ENCODE results near the gene EIF1B. TPM values are rescaled to one million over a fixed set of nuclear protein-coding genes. Genes with fewer than 3 reads are reported as not detected.
"Not testable (repeated sequence)": the region's sequence is repeated elsewhere in the genome, so short reads cannot be mapped to it uniquely, and the experiment has no call there.

The EIF1B gene
- 15.1 and 18.1 TPM in 2 replicates for total RNA-seq (2014; rRNA removed; shearing (Covaris generic))

DNA sequence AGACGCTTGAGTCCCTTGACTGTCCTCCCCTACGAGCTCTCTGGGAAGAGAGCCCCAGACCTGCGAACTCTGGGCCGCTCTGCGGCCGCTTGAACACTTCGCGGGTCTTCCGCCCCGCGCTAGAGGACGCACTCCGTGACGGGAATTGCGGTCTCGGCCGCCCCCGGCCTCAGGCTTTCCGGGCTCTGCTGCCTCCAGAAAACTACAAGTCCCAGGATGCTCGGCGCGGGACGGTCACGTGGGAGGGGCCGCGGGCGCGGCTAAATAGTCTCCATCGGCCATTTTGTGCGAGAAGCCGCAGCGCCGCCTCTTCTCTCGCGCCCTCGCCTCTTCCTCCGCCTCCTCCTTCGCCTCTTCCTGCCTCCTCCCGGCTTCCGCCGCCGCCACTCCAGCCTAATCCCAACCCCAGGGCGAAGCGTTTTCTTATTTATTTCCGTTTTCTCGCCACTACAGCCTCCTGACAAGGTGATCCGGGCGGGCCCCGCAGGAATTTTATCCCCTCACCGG is at the start of gene EIF1B:
Gene EIF1B, plus strand, starts transcription at position 290 of the 507 bp plus-strand sequence. CDS start 235 bp downstream, outside the sequence.
- peak; percentile 95 for DNase-seq (ENCODE audit: low read depth)

DNA sequence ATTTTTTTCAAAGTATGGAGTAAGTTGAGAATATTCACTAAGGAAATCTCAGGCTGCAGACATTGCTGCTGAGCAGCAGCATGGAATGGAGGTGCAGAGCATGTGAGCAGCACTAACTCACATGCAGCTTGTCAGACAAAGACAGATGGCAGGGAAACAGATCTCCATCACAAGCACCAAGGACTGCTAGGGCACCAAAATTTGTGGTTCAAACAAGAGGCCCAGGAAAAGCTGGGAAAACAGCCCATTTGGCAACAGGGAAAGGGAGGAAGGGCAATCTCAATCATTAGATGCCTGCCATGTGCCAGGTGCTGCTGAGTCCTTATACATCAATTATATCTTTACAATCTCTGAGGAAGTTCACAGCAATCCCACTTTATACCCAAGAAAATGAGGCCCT is 47.2 kb upstream of the EIF1B start:
- no peak for DNase-seq (ENCODE audit: low read depth)

DNA sequence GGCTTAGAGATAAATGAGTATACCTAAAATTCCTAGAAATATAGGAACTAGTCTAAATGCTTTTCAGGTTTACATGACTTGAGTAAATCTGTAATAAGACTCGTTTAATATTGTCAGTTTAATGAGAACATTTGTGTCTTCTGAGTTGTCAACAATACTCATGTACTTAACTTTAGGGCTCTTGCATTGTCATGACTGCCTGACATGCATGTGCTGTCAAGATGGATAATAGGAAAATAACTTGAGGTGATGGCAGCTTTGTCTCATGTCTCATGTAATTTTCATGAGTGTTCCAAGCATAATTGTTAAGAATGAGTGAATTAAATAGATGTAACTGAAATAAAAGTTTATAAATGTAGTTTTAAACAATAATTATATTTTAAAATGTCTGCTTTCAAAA is 45.1 kb upstream of the EIF1B start:
- no peak for DNase-seq (ENCODE audit: low read depth)

DNA sequence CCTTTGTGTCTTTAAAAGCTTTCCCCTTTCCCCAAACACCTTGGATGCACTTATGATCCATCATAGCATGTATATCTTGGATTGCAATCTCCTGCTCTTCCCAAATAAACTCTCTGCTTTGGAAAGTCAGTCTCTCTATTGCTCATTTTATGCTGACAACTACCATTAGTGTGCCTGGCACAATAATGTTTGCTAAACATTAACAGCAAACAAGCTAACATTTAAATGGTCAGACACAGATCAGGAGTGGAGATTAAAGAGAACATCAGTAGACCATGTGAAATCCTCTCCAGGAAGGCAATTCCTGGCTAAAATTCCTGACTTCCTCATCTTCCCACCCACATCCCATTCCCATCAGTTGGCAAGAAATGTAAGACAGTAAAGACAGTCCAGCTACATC is 44.3 kb upstream of the EIF1B start:
- no peak for DNase-seq (ENCODE audit: low read depth)

DNA sequence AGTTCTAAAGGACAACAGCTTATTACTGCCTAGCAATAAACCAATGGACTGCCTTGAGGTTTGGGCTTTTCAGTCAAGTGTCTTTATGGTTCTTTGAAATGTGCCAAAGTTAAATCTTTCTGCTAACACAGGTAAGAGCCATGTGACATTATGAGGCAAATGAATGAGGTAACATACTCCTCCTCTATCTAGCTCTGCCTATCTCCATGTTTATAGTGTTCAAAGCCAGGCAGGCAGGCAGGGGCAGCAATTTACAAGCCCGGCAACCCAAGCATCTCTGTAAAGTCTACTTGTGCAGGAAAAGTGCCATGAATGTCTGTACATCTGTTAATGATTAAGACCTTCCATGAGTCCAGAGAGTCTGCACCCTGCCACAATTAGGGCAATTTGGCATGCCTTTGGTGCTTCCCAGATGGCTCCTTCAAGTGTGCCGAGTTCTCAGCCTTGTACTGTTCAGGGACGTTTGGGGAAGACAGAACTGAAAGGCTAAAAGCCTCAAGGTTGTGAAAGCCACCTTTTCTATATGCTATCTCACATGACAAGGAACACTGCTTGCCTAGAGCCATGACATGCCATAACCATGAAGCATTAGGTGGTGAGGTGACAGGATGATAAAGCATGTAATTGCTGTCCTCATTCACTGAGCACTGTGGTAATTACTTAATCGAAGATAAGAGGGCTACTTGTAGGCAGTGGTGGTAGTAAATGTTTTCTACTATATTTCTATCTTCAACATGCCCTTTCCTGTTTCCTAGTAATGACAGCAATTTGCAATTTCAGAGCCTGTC is 41.4 kb upstream of the EIF1B start:
- DNase-seq (ENCODE audit: low read depth) = no peak

DNA sequence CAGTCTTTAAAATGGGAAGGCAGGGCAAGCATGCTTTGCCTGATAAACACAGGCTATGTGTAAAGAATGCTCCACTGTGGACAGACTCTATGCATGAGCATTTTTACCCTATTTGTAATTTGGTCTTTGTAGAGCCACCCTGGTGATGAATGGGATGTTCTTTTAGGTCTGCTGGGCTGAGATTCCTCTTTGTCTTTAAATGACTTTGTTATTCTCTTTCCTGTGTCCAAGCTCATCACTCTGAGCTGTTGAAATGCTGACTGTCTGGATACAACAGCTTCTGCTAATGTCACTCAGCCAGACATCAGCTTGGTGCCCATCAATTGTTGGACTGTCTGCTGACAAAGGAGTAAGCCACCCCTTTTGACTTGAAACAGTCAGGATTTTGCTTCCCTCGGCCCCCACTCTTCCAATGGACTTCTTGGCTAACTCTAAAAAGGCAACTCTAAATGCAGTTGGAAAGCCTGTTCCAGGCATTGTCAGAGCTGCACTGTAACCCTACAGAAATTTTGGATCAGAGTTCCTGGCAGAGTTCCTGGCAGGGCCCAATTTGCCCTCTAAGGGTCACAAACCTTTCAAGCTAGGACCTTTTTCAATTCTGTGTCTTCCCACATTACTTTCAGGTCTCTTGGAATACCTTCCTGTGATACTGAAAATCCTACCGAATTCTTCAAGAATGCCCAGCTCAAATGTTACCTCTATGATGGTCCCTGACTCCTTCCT is 40.5 kb upstream of the EIF1B start:
- DNase-seq (ENCODE audit: low read depth) = no peak

DNA sequence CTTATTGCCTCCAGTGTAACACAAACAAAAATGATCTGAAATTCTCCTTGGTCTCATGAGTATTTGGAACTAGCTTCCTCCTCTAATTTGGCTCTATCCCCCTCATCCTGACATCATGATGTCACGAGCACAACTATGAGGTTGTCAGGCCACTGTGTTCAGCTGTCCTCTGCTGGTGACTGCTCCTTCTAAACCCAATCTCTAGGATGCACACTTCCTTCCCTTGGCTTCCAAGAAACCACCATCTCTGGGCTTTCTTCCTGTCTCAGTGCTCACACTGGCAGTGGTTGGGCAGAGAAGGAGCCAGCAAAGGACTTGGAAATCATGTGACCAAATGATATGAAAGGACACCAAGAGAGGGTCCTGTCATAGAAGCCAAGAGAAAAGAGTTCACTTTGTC is 30.7 kb upstream of the EIF1B start:
- no peak for DNase-seq (ENCODE audit: low read depth)

DNA sequence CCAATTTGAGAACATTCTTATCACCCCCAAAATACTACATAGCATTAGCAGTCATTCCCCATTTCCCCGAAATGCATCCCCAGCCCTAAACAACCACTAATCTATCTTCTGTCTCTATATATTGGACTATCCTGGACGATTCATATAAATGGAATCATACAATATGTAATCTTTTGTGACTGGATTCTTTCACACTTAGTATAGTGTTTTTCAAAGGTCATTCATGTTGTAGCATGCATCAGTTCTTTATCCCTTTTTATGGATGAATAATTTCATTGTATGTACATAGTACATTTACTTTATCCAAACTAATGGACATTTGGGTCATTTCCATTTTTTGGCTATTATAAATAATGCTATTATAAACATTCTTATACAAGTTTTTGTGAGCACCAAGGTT is 27.5 kb upstream of the EIF1B start:
- no peak for DNase-seq (ENCODE audit: low read depth)

DNA sequence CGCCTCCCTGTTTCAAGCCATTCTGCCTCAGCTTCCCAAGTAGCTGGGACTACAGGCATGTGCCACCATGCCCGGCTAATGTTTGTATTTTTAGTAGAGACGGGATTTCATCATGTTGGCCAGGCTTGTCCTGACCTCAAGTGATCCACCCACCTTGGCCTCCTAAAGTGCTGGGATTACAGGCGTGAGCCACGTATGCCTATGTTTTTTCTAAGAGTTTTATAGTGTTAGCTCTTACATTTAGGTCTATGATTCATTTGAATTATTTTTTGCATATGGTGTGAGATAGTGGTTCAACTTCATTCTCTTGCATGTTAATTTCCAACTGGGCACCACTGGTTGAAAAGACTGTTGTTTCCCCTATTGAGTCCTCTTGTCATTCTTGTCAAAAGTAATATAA is 26.4 kb upstream of the EIF1B start:
- DNase-seq (ENCODE audit: low read depth) = not testable (repeated sequence)

DNA sequence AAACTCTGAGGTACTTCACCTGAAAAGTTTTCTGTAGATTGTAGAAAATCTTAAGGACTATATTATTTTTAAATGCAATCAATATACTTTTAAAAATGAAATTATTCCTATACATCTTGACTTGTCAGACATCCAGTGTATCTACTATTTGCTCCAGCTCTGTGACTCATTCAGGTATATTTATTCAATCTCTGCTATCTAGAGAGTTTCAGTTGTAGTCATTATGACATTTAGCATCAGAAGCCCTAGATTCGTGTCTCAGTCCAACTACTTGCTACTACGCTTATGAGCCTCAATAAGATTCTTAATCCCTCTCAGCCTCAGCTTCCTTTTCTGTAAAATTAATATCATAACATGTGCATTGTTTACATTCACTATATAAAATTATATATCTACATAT is 22.3 kb upstream of the EIF1B start:
- DNase-seq (ENCODE audit: low read depth) = no peak

DNA sequence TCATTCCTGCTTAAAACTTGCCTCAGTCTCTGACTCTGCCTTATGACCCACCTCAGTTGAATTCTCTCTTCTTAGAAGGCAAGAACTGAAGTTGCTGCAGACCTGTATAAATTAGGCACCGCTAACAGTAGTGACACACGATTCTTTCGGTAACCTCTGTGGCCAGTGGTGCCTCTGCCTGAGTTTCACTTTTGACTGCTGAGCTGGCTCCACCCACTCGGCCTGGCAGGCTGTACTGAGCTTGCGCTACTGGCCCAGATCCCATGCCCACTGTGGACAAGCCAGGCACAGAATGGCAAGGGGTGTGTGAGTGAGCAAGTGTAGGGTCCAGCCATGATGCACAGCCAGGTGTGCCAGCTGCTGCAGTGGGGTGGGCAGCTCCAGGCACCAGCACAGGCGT is 19.1 kb upstream of the EIF1B start:
- DNase-seq (ENCODE audit: low read depth) = peak; percentile 19

DNA sequence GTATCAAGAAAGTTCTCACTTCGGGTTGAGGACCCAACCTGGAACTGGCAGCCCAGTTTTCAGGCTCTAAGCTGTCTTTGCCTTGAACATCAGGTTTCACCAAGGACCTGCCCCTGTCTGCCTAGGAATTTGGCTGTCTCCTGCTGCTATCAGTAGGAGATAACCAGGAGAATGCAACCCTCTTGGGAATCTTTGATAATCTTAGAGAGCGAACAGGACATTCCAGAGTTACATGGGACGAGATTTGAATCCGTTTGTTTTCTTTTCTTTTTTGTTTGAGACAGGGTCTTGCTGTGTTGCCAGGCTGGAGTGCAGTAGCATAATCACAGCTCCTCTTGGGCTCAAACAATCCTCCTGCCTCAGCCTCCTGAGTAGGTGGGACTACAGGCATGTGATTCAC is 18.0 kb upstream of the EIF1B start:
- DNase-seq (ENCODE audit: low read depth) = no peak

DNA sequence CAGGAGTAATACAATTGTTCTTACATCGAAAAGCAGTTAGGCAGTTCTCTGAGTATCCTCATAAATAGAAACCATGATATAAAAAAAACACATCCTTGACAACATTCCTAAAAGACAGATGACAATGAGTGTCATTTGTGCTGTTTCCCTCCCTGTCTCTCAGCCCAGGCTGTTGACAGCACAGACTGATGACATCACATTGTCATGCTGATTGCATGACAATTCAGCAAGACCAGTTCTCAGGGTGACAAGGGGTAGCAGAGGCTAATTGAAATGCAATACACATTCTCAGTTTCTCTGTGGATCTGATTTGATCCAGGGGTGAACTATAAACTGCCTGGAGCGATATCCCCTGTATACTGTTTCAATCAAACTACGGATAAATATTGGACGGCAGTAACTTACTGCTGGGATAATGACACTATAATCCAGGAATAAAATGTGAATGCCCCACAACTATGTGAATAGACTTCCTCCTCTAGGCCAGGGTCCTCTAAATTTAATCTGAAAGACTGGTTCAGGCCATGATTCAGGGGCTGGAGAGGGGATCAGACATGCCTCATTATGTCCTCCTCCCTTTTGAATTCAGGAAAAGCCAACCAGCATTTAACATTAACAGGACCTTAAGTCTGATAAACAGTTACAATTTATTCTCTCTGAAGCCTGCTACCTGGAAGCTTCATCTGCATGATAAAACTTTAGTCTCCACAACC is 16.7 kb upstream of the EIF1B start:
- DNase-seq (ENCODE audit: low read depth) = no peak

DNA sequence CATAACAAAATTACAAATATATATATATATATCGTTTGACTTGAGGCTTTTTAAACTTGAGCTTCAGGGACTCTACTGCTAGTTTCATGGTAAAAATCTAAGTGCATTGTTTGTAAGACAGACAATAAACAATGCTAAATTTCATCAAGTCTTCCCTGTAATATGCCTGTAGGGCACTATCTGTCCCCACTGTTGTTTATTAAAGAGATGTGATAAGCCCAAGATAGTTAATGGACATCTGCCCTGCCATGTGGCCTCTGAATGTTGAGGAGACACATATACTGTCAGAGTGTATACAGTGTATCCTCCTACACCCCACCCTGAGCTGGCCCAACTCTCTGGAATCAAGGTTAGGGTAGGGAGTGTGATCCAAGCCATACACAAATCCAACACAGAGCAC is 15.1 kb upstream of the EIF1B start:
- DNase-seq (ENCODE audit: low read depth) = no peak

DNA sequence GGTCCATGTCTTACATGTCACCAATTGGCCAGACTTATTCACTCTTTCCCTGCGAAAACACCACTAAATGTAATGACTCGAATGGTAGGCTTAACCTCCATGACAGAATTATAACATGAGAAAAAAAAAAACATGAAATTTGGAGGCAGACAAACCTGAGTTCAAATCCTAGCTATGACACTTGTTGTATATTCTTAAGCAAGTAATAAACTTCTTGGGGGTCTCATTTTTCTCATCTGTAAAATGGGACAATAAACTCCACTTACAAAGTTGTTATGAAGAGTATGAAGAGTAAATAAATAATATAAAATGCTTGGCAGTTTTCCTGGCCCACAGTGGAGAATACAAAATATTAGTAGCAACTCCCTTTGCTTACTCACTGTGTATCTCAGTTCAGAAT is 11.4 kb upstream of the EIF1B start:
- DNase-seq (ENCODE audit: low read depth) = no peak

DNA sequence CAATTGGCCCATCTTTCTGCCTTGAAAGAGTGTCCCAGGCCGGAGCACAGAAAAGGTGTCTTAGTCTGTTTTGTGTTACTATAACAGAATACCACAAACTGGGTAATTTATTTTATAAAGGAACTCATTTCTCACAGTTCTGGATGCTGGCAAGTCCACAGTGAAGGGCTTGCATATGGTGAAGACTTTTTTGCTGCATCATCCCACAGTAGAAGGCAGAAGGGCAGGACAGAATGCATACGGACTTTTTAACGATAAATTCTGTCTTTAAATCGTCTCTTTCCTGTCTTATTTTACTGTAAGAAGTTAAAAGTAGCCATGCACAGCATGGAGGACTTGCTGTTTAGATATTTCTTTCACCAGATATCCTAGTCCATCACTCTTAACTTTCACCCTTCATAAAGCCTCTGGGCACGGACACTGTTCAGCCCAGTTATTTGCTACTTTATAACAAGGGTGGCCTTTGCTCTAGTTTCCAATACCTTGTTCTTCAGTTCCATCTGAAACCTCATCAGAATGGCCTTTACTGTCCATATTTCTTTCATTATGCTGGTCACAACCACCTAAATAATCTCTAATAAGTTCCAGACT is 10.3 kb upstream of the EIF1B start:
- no peak for DNase-seq (ENCODE audit: low read depth)

DNA sequence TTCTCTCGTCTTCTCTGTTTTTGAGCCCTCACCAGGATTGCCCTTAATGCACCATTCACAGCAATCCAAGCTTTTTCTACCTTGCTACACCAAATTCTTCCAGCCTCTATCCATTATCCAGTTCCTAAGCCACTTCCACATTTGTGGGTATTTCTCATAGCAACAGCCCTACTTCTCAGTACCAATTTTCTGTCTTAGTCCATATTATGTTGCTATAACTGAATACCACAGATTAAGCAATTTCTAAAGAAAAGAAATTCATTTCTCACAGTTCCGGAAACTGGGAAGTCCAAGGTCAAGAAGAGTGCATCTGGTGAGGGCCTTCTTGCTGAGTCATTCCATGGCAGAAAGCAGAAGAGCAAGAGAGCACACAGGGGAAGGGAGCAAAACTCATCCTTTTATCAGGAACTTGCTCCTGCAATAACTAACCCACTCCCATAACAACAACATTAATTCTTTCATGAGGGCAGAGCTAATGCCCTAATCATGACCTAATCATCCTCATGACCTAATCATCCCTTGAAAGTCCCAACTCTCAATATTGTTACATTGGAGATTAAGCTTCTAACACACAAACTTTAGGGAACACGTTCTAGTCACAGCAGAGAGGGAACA is 9.7 kb upstream of the EIF1B start:
- DNase-seq (ENCODE audit: low read depth) = peak; percentile 9

DNA sequence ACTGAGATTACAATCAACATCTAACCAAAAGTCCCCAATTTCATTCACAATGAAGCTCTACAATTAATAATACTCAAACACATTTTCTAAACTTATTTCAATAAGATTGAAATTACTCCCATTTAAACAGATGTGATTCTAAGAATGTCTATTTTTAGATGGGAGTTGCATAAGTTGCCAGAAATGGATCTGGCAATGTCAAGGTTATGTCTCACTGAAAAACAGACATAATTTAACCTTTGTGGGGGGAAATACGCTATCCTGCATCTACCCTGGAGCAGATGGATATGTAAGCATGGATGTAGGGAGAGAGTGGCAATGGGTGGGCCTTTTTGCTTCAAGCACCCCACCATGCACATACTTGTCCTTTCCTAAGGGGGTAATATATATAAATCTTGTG is 6.7 kb upstream of the EIF1B start:
- DNase-seq (ENCODE audit: low read depth) = no peak

DNA sequence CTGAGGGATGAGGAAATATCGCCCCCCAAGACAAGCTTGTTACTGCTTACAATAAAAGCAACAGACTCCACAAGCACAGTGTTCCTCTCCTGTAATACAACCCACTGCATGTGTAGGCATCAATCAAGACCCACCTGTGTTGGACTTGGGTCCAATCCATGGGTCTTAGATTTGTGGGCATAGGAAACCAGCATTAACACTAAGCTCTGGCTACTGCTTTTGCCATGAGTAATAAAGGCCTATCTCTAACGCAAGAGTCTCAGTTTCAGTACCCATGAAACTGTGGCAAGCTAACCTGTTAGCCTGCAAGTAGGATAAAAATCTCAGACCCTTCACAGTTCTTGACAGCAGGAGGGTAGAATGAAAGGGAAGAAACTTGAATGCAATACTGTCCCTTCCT is 5.2 kb upstream of the EIF1B start:
- DNase-seq (ENCODE audit: low read depth) = no peak

DNA sequence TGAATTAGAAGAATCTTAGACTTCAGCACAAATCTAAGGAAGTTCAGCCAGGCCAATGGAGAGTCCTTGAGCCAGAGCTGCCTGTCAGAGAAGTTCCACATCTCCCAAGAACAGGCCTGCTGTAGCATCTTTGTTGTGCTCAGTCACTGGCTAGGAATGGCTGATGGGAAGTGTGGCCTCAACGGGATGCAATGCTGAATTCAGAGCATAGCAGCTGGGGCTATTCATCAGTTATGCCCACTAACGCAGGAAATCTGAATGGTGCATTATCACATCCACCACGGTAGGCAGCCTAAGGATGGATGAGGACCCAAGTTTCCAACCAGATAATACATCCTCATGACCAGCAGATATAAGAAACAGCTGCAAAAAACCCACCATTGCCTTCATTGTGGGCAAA is 3.2 kb upstream of the EIF1B start:
- no peak for DNase-seq (ENCODE audit: low read depth)

DNA sequence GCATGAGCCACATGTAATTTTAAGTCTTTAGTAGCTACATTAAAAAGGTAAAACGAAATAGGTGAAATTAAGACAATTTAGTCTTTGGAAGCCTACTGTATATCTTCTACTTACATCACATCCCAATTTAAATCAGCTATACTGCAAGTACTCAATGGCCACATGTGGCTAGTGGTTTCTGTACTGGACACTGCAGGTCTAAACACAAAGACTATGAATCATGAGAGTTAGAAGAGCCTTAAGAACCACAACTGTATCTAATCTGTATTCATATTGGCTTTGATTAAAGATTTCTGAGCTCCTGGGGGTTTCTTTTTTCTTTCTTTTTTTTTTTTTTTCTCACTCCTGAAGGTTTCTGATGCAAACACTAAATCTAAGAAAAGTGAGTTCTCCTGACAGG is 2.3 kb upstream of the EIF1B start:
- no peak for DNase-seq (ENCODE audit: low read depth)
